OCI-LY1 (cell line): ENCODE results near the gene CPNE7.

Experiments used
- H2AFZ ChIP-seq: fragments of 200-600 bp; sonication (generic), shearing (Covaris generic); 2 replicates; pipeline ENCODE4 v1.6.0; 2014; ENCODE audit warnings: antibody characterized with exemption, mild to moderate bottlenecking, low read length
- H3F3A ChIP-seq: fragments of 200-600 bp; sonication (generic), shearing (Covaris generic); 2 replicates; pipeline ENCODE4 v1.6.0; 2014; ENCODE audit warnings: mild to moderate bottlenecking, antibody characterized with exemption, low read length, moderate library complexity; ENCODE audit not compliant: insufficient read depth
- H3K27ac ChIP-seq: fragments of 200-600 bp; sonication (generic); 2 replicates; pipeline ENCODE4 v1.5.1; 2014; ENCODE audit warnings: low read length, mixed run types, mild to moderate bottlenecking, low read depth; ENCODE audit not compliant: poor library complexity, severe bottlenecking
- H3K27me3 ChIP-seq: fragments of 200-600 bp; sonication (generic); 2 replicates; pipeline ENCODE4 v1.6.0; 2014; ENCODE audit warnings: antibody characterized with exemption, mild to moderate bottlenecking, low read length, moderate library complexity; ENCODE audit not compliant: insufficient read depth
- H3K36me3 ChIP-seq: fragments of 200-600 bp; sonication (generic); 2 replicates; pipeline ENCODE4 v1.6.1; 2014; ENCODE audit warnings: mild to moderate bottlenecking, antibody characterized with exemption, low read length, moderate library complexity, mixed read lengths; ENCODE audit not compliant: insufficient read depth
- H3K4me1 ChIP-seq: fragments of 200-600 bp; sonication (generic); 2 replicates; pipeline ENCODE4 v1.5.1; 2014; ENCODE audit warnings: mild to moderate bottlenecking, low read length, moderate library complexity; ENCODE audit not compliant: insufficient read depth, severe bottlenecking
- H3K4me2 ChIP-seq: fragments of 200-600 bp; sonication (generic), shearing (Covaris generic); 2 replicates; pipeline ENCODE4 v1.6.1; 2014; ENCODE audit warnings: low read length
- H3K4me3 ChIP-seq: fragments of 200-600 bp; sonication (generic); 2 replicates; pipeline ENCODE4 v1.5.1; 2014; ENCODE audit warnings: low read length, low read depth, mild to moderate bottlenecking, mixed read lengths; ENCODE audit not compliant: poor library complexity, severe bottlenecking
- H3K79me2 ChIP-seq: fragments of 200-600 bp; shearing (Covaris generic); 2 replicates; pipeline ENCODE4 v1.6.1; 2016; ENCODE audit warnings: mixed run types, low read length, mixed read lengths; ENCODE audit not compliant: insufficient read depth
- H3K9ac ChIP-seq: fragments of 200-600 bp; sonication (generic), shearing (Covaris generic); 2 replicates; pipeline ENCODE4 v1.6.1; 2014; ENCODE audit warnings: mild to moderate bottlenecking, low read length, mixed read lengths
- H3K9me2 ChIP-seq: fragments of 200-600 bp; sonication (generic), shearing (Covaris generic); 2 replicates; pipeline ENCODE4 v1.6.1; 2014; ENCODE audit warnings: low read depth, mild to moderate bottlenecking, low read length, mixed read lengths
- H3K9me3 ChIP-seq: fragments of 200-600 bp; shearing (Covaris generic); 2 replicates; pipeline ENCODE4 v1.6.1; 2014; ENCODE audit warnings: low read length, mixed read lengths
- H4K20me1 ChIP-seq: fragments of 200-600 bp; sonication (generic), shearing (Covaris generic); 2 replicates; pipeline ENCODE4 v1.6.0; 2016; ENCODE audit warnings: mild to moderate bottlenecking, low read length; ENCODE audit not compliant: insufficient read depth
- EZH2 ChIP-seq: fragments of 200-600 bp; sonication (generic), shearing (Covaris generic); IDR thresholded peaks from 2 replicates; pipeline ENCODE4 v1.8.0; 2017; ENCODE audit warnings: borderline replicate concordance, mixed run types, mild to moderate bottlenecking, antibody characterized with exemption, low read length, moderate library complexity, mixed read lengths
- TF ChIP-seq, protein P1 (sequence below): fragments of 200-600 bp; sonication (generic), shearing (Covaris generic); IDR thresholded peaks from 2 replicates; pipeline ENCODE4 v1.5.1; 2017; ENCODE audit warnings: mild to moderate bottlenecking, antibody characterized with exemption, low read length, moderate library complexity, mixed read lengths

The CPNE7 gene

GRCh38 chr16:89554343-89554742 lies 21.2 kb upstream of the CPNE7 start:
- no peaks in the 10 kb centered on the region for H4K20me1 ChIP-seq
- TF ChIP-seq, protein P1, sequence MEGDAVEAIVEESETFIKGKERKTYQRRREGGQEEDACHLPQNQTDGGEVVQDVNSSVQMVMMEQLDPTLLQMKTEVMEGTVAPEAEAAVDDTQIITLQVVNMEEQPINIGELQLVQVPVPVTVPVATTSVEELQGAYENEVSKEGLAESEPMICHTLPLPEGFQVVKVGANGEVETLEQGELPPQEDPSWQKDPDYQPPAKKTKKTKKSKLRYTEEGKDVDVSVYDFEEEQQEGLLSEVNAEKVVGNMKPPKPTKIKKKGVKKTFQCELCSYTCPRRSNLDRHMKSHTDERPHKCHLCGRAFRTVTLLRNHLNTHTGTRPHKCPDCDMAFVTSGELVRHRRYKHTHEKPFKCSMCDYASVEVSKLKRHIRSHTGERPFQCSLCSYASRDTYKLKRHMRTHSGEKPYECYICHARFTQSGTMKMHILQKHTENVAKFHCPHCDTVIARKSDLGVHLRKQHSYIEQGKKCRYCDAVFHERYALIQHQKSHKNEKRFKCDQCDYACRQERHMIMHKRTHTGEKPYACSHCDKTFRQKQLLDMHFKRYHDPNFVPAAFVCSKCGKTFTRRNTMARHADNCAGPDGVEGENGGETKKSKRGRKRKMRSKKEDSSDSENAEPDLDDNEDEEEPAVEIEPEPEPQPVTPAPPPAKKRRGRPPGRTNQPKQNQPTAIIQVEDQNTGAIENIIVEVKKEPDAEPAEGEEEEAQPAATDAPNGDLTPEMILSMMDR = no peak
- no peak for TF ChIP-seq EZH2
- H3K27ac ChIP-seq = no peak overlapping the region
- no peaks in the 10 kb centered on the region for H3K9me2 ChIP-seq
- no peaks in the 10 kb centered on the region for H3K27me3 ChIP-seq
- H3K4me3 ChIP-seq = no peak overlapping the region
- no peaks in the 10 kb centered on the region for H3F3A ChIP-seq
- no peaks in the 10 kb centered on the region for H3K9me3 ChIP-seq
- H2AFZ ChIP-seq = no peak overlapping the region
- H3K4me1 ChIP-seq = peaks cover 20% of the 10 kb centered on the region
- no peak overlapping the region for H3K4me2 ChIP-seq
- no peak overlapping the region for H3K9ac ChIP-seq
- H3K79me2 ChIP-seq = no peaks in the 10 kb centered on the region
- peaks cover 72% of the 10 kb centered on the region for H3K36me3 ChIP-seq

DNA sequence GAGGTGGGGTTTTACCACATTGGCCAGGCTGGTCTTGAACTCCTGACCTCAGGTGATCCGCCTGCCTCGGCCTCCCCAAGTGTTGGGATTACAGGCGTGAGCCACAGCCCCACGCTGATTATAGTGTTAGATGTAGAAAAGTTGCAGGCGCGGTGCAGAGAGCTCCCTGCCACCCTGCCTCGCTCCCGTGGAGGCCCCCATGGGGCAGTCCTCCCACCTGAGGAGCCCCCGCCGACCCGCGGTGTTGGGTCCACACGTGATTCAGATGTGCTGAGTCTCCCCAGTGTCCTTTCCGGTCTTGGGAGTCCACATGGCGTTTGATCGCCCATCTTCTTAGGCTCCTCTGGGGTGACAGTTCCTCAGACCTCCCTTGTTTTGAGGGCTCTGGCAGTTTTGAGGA lies 20.3 kb upstream of the CPNE7 start:
- H3K79me2 ChIP-seq = no peaks in the 10 kb centered on the region
- no peaks in the 10 kb centered on the region for H3F3A ChIP-seq
- no peaks in the 10 kb centered on the region for H3K9me2 ChIP-seq
- no peaks in the 10 kb centered on the region for H3K9me3 ChIP-seq
- peaks cover 63% of the 10 kb centered on the region for H3K36me3 ChIP-seq
- no peak overlapping the region for H3K4me3 ChIP-seq
- H3K9ac ChIP-seq = peak overlapping the region; percentile 28; the same call in 1 of the 2 replicates
- peak overlapping the region; percentile 69 for H3K27ac ChIP-seq
- TF ChIP-seq, protein P1 = no peak
- no peak for TF ChIP-seq EZH2
- no peaks in the 10 kb centered on the region for H3K27me3 ChIP-seq
- H3K4me1 ChIP-seq = peaks cover 23% of the 10 kb centered on the region
- H3K4me2 ChIP-seq = no peak overlapping the region; the same call in 1 of the 2 replicates
- no peak overlapping the region for H2AFZ ChIP-seq
- H4K20me1 ChIP-seq = no peaks in the 10 kb centered on the region

DNA sequence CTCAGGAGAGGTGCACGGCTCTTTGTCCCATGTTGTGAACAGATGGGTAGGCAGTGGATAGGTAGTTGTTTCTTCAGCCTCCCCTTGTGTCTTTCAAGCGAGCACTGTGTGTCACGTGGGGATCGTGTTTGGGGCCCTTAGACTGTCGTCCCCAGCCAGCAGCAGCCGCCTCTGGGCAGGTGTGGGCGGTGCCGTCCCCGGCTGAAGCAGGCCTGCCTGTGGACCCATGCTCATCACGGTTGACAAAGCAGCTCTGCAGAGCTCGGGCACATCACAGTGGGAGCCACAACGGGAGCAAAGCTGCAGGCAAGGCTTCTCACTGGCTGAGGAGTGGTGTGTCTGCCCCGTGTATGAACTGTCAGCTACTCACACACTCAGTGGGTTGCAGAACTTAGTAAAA lies 19.8 kb upstream of the CPNE7 start:
- H3K4me1 ChIP-seq = peaks cover 23% of the 10 kb centered on the region
- no peaks in the 10 kb centered on the region for H3K27me3 ChIP-seq
- no peaks in the 10 kb centered on the region for H3F3A ChIP-seq
- H3K4me3 ChIP-seq = no peak overlapping the region
- H3K9ac ChIP-seq = peak overlapping the region; percentile 28; the same call in 1 of the 2 replicates
- no peaks in the 10 kb centered on the region for H3K9me3 ChIP-seq
- no peaks in the 10 kb centered on the region for H3K79me2 ChIP-seq
- H2AFZ ChIP-seq = no peak overlapping the region
- H3K9me2 ChIP-seq = no peaks in the 10 kb centered on the region
- no peak overlapping the region; the same call in 1 of the 2 replicates for H3K4me2 ChIP-seq
- TF ChIP-seq, protein P1 = no peak
- no peak for TF ChIP-seq EZH2
- peaks cover 59% of the 10 kb centered on the region for H3K36me3 ChIP-seq
- peak overlapping the region; percentile 69 for H3K27ac ChIP-seq
- H4K20me1 ChIP-seq = no peaks in the 10 kb centered on the region
